K562 (cell line): ENCODE data around the gene RGR. TPM values are rescaled to one million over a fixed set of nuclear protein-coding genes. Genes with fewer than 3 reads are reported as not detected.

Source experiments
- BHLHE40 ChIP-seq: IDR thresholded peaks from 2 replicates; pipeline ENCODE4 v1.6.1; 2011; ENCODE audit warnings: low read length, improper control_type of control experiment
- CREM ChIP-seq: IDR thresholded peaks from 2 replicates; pipeline ENCODE4 v1.6.1; 2014; ENCODE audit warnings: antibody characterized with exemption, low read depth
- ESRRA ChIP-seq: fragments of 450-650 bp; IDR thresholded peaks from 2 replicates; pipeline ENCODE4 v1.6.1; 2014; ENCODE audit warnings: low read depth, mild to moderate bottlenecking, moderate library complexity, borderline replicate concordance
- ETV1 ChIP-seq: fragments of 450-650 bp; conservative IDR thresholded peaks from 2 replicates; pipeline ENCODE4 v1.6.1; 2016; ENCODE audit warnings: missing genetic modification characterization, control low read depth, low read depth, missing compliant biosample characterization
- MEIS2 ChIP-seq: fragments of 450-650 bp; IDR thresholded peaks from 2 replicates; pipeline ENCODE4 v1.6.1; 2014; ENCODE audit warnings: mild to moderate bottlenecking; ENCODE audit not compliant: partially characterized antibody
- SMC3 ChIP-seq: conservative IDR thresholded peaks from 2 replicates; pipeline ENCODE4 v1.6.1; 2011; ENCODE audit warnings: low read depth, low read length, improper control_type of control experiment; ENCODE audit not compliant: insufficient read depth
- SPI1 ChIP-seq: IDR thresholded peaks from 2 replicates; pipeline ENCODE4 v1.6.1; 2011; ENCODE audit warnings: low read depth, low read length, control low read depth, borderline replicate concordance
- XRCC5 ChIP-seq: fragments of 200-400 bp; formaldehyde crosslinking; IDR thresholded peaks from 2 replicates; pipeline ENCODE4 v1.6.1; 2017; ENCODE audit warnings: low read depth, mild to moderate bottlenecking, low read length
- ZNF134 ChIP-seq: fragments of 250-450 bp; sonication (Bioruptor Pico); conservative IDR thresholded peaks from 2 replicates; pipeline ENCODE4 v1.4.0; 2020
- ZNF668 ChIP-seq: fragments of 250-450 bp; sonication (Bioruptor Pico); IDR thresholded peaks from 2 replicates; pipeline ENCODE4 v1.8.0; 2022; ENCODE audit warnings: mild to moderate bottlenecking, inconsistent platforms
- polyA plus RNA-seq, 8 experiments: library from polyadenylated mRNA; depleted of rRNA in 4 of 8; stranded (reverse) in 5 of 8; unstranded in 3 of 8; fragments of >200 nt; fragmentation: Nextera tagmentation in 2 of 8; fragmentation: Illumina TruSeq in 1 of 8; extraction: Ambion mirVana in 2 of 8; extraction: Trizol in 1 of 8; gene quantifications; 2 replicates each; pipeline versions ENCODE4 v1.2.1 to v1.2.3, GENCODE V29; 2011 to 2014; ENCODE audit warnings: inconsistent platforms in 1 of 8, missing spikeins in 1 of 8
- total RNA-seq, 7 experiments: library from RNA; depleted of rRNA in 6 of 7; stranded (reverse); fragments of >200 nt in 6 of 7; fragmentation: Illumina TruSeq in 2 of 7; extraction: Trizol in 2 of 7; gene quantifications; 2 replicates each; pipeline versions ENCODE4 v1.2.1 to v1.2.3, GENCODE V29; 2011 to 2021; ENCODE audit warnings: low replicate concordance in 1 of 7
- TF ChIP-seq, protein P1 (sequence below), 2 experiments: fragments of 450-650 bp; IDR thresholded peaks; 2 replicates each; pipeline ENCODE4 v1.6.1; 2018; ENCODE audit warnings: mild to moderate bottlenecking in 2 of 2, low read depth in 1 of 2; ENCODE audit not compliant: partially characterized antibody in 2 of 2

RGR gene
- total and polyA plus RNA-seq, 9 of the 15 experiments (the other 6 are each of a cell fraction or from before 2014, with no cell fraction given): not detected

DNA sequence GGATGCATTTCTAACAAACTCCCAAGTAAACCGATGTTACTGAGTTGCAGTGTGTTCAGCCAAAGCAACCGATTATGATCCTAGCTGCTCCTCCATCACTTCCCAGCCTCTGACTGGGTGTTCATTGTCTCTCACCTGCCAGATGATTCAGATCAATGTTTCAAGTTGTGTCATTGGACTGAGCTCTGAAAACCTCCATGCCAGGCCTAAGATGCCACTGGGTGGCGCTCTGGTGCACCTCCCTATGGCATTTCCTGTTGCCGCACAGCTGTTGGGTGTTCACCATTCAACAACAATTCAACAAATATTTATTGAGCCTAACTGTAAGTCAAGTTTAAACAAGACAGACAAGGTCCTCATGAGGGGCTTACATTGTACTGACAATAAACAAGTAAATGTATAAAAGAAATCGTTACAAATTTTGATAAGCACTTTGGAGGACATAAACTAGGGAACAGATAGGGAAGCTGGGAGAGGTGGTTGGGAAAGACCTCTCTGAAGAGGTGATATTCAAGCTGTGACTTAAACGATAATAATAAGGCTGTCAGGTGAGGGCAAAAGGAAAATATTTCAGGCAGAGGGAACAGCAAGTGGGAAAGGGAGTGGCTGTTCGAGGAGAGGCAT lies 22.8 kb downstream of the RGR start (continued):
- TF ChIP-seq BHLHE40 (peak; percentile 33; the same call in 1 of the 2 replicates), ZNF668 (no peak), CREM (0 out of 2 replicates have a peak, but pooled peaks have one; percentile 6), ESRRA (no peak), XRCC5 (peak; percentile 57; the same call in 1 of the 2 replicates), ETV1 (peak; percentile 77), MEIS2 (peak; percentile 14), SMC3 (peak; percentile 67), SPI1 (0 out of 2 replicates have a peak, but pooled peaks have one; percentile 19), ZNF134 (CRISPR knock-in tag) (no peak)
- TF ChIP-seq, protein P1, sequence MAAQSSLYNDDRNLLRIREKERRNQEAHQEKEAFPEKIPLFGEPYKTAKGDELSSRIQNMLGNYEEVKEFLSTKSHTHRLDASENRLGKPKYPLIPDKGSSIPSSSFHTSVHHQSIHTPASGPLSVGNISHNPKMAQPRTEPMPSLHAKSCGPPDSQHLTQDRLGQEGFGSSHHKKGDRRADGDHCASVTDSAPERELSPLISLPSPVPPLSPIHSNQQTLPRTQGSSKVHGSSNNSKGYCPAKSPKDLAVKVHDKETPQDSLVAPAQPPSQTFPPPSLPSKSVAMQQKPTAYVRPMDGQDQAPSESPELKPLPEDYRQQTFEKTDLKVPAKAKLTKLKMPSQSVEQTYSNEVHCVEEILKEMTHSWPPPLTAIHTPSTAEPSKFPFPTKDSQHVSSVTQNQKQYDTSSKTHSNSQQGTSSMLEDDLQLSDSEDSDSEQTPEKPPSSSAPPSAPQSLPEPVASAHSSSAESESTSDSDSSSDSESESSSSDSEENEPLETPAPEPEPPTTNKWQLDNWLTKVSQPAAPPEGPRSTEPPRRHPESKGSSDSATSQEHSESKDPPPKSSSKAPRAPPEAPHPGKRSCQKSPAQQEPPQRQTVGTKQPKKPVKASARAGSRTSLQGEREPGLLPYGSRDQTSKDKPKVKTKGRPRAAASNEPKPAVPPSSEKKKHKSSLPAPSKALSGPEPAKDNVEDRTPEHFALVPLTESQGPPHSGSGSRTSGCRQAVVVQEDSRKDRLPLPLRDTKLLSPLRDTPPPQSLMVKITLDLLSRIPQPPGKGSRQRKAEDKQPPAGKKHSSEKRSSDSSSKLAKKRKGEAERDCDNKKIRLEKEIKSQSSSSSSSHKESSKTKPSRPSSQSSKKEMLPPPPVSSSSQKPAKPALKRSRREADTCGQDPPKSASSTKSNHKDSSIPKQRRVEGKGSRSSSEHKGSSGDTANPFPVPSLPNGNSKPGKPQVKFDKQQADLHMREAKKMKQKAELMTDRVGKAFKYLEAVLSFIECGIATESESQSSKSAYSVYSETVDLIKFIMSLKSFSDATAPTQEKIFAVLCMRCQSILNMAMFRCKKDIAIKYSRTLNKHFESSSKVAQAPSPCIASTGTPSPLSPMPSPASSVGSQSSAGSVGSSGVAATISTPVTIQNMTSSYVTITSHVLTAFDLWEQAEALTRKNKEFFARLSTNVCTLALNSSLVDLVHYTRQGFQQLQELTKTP (IDR thresholded peaks at IDR 0.05; ENCODE audit: low read depth in 1 of 2, partially characterized antibody in 2 of 2): peak in 1 of 2 experiments; percentile 15
